ENCODE data around the gene DUSP10. TPM values are rescaled to one million over a fixed set of nuclear protein-coding genes. Genes with fewer than 3 reads are reported as not detected.

Gene DUSP10
- total RNA-seq, 4 donors from 2014 or later = 1.4 to 11.6 (median 4.4) TPM

GRCh38 chr1:221699978-221700519 lies 41.8 kb downstream of the DUSP10 start:
- no peak overlapping the region for H3K27ac ChIP-seq
- TF ChIP-seq CTCF (IDR thresholded peaks at IDR 0.05) (no peak), POLR2A (IDR thresholded peaks at IDR 0.05) (no peak)

GRCh38 chr1:221699577-221699976 lies 42.3 kb downstream of the DUSP10 start:
- Histone ChIP-seq H3K4me1 (no peaks in the 10 kb centered on the region), H3K9me3 (no peaks in the 10 kb centered on the region), H3K27ac (no peak overlapping the region), H3K36me3 (peaks cover 0 to 3% (median 0%) of the 10 kb centered on the region in 3 donors), H3K27me3 (no peaks in the 10 kb centered on the region), H3K4me3 (no peak overlapping the region)
- DNase-seq = no peak
- TF ChIP-seq CTCF (IDR thresholded peaks at IDR 0.05) (no peak), POLR2A (IDR thresholded peaks at IDR 0.05) (no peak)

More at GRCh38 chr1:221699978-221700519, 41.8 kb downstream of the DUSP10 start:
- Histone ChIP-seq H3K9me3 (no peaks in the 10 kb centered on the region), H3K36me3 (peaks cover 0 to 3% (median 0%) of the 10 kb centered on the region in 3 donors), H3K4me1 (no peaks in the 10 kb centered on the region), H3K27me3 (no peaks in the 10 kb centered on the region), H3K4me3 (no peak overlapping the region)
- no peak for DNase-seq

- TF ChIP-seq POLR2A (IDR thresholded peaks at IDR 0.05) = no peak
- DNase-seq = no peak
- Histone ChIP-seq H3K36me3 (peaks cover 0 to 3% (median 0%) of the 10 kb centered on the region in 3 donors), H3K4me1 (no peaks in the 10 kb centered on the region), H3K27ac (peak overlapping the region in 1 of 4 donors; percentile 8), H3K4me3 (no peak overlapping the region), H3K27me3 (no peaks in the 10 kb centered on the region), H3K9me3 (no peaks in the 10 kb centered on the region)
These were observed 43.1 kb downstream of the DUSP10 start for GRCh38 chr1:221698579-221699349.

GRCh38 chr1:221697923-221698425 lies 43.9 kb downstream of the DUSP10 start:
- no peaks in the 10 kb centered on the region for H3K27me3 ChIP-seq
- no peak for DNase-seq
- peaks cover 0 to 3% (median 0%) of the 10 kb centered on the region in 3 donors for H3K36me3 ChIP-seq
- no peak overlapping the region for H3K4me3 ChIP-seq
- no peak for TF ChIP-seq POLR2A (IDR thresholded peaks at IDR 0.05)
- TF ChIP-seq CTCF (IDR thresholded peaks at IDR 0.05) = no peak
- peak overlapping the region in 1 of 4 donors; percentile 8 for H3K27ac ChIP-seq
- peaks cover 0 to 2% (median 0%) of the 10 kb centered on the region in 4 donors for H3K9me3 ChIP-seq
- no peaks in the 10 kb centered on the region for H3K4me1 ChIP-seq

- Histone ChIP-seq H3K9me3 (peaks cover 0 to 2% (median 0%) of the 10 kb centered on the region in 4 donors), H3K36me3 (peaks cover 0 to 3% (median 0%) of the 10 kb centered on the region in 3 donors), H3K4me3 (no peak overlapping the region), H3K27me3 (no peaks in the 10 kb centered on the region), H3K27ac (no peak overlapping the region), H3K4me1 (no peaks in the 10 kb centered on the region)
- DNase-seq = no peak
- TF ChIP-seq POLR2A (IDR thresholded peaks at IDR 0.05) (no peak), CTCF (IDR thresholded peaks at IDR 0.05) (no peak)
These were observed 45.0 kb downstream of the DUSP10 start for GRCh38 chr1:221696718-221697461.

Measured in Peyer's patch (tissue), 4 donors.